ENCODE measurements around the gene C2CD5.

The C2CD5 gene

DNA sequence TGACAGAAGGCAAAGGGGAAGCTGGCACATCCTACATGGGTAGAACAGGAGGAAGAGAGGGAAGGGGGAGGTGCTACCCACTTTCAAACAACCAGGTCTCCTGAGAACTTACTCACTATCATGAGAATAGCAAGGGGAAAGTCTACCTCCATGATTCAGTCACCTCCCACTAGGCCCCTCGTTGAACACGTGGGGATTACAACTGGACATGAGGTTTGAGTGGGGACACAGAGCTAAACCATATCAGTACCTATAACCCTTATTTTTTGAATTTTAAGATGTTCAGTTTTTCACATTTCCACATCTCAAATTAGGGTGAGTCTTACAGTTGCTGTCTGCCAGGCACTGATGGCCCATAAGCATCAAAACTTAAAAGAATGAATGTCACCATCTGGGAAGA lies 129.6 kb downstream of the C2CD5 start:
- Histone ChIP-seq H3K27ac (ENCODE audit: low read depth, low read length) (no peak overlapping the region), H3K27me3 (ENCODE audit: low read length) (no peaks in the 10 kb centered on the region), H4K20me1 (ENCODE audit: low read depth, low read length) (no peaks in the 10 kb centered on the region), H3K9me2 (replicated peaks; ENCODE audit: insufficient read depth, low read length) (no peaks in the 10 kb centered on the region), H3K4me3 (ENCODE audit: insufficient read depth, low read length, poor library complexity, severe bottlenecking) (no peak overlapping the region), H2AFZ (ENCODE audit: low read depth, low read length, severe bottlenecking) (no peak overlapping the region), H3K9me3 (ENCODE audit: insufficient read depth, low read length) (no peaks in the 10 kb centered on the region), H3K9ac (ENCODE audit: low read length) (no peak overlapping the region), H3K4me2 (ENCODE audit: low read depth, low read length, poor library complexity, severe bottlenecking) (no peak overlapping the region), H3K79me2 (ENCODE audit: insufficient read depth, low read length) (no peaks in the 10 kb centered on the region), H3F3A (ENCODE audit: insufficient read depth) (no peaks in the 10 kb centered on the region), H3K36me3 (ENCODE audit: low read length) (no peaks in the 10 kb centered on the region)
- TF ChIP-seq, protein P1, sequence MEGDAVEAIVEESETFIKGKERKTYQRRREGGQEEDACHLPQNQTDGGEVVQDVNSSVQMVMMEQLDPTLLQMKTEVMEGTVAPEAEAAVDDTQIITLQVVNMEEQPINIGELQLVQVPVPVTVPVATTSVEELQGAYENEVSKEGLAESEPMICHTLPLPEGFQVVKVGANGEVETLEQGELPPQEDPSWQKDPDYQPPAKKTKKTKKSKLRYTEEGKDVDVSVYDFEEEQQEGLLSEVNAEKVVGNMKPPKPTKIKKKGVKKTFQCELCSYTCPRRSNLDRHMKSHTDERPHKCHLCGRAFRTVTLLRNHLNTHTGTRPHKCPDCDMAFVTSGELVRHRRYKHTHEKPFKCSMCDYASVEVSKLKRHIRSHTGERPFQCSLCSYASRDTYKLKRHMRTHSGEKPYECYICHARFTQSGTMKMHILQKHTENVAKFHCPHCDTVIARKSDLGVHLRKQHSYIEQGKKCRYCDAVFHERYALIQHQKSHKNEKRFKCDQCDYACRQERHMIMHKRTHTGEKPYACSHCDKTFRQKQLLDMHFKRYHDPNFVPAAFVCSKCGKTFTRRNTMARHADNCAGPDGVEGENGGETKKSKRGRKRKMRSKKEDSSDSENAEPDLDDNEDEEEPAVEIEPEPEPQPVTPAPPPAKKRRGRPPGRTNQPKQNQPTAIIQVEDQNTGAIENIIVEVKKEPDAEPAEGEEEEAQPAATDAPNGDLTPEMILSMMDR (IDR thresholded peaks at IDR 0.05; ENCODE audit: insufficient read depth, low read length, poor library complexity, severe bottlenecking) = no peak
- no peak for TF ChIP-seq EZH2phosphoT487 (conservative IDR thresholded peaks at IDR 0.05; ENCODE audit: low read length)

DNA sequence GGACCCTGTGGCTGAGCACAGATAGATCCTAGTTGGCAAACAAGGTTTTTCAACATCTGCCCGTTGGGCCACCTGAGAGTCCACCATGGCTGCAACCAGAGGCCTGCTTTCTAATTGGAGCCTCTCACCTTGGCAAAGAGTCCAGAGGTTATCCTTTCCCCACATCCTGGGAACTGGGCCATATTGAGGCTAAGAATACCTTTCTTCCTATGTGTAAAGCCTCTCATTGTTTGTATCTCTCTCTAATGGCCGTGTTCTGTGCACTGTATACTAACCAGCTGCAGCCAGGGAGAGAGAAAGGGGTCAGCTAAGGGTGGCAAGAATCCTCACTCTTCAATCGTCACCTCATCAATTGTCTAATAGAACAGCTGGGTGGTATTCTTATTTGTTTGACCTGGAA lies 130.8 kb downstream of the C2CD5 start:
- no peak overlapping the region for H3K27ac ChIP-seq (ENCODE audit: low read depth, low read length)
- no peak overlapping the region for H3K9ac ChIP-seq (ENCODE audit: low read length)
- TF ChIP-seq EZH2phosphoT487 (conservative IDR thresholded peaks at IDR 0.05; ENCODE audit: low read length) = no peak
- TF ChIP-seq, protein P1 (IDR thresholded peaks at IDR 0.05; ENCODE audit: insufficient read depth, low read length, poor library complexity, severe bottlenecking) = no peak
- H3K4me2 ChIP-seq (ENCODE audit: low read depth, low read length, poor library complexity, severe bottlenecking) = no peak overlapping the region
- no peaks in the 10 kb centered on the region for H3F3A ChIP-seq (ENCODE audit: insufficient read depth)
- H3K9me3 ChIP-seq (ENCODE audit: insufficient read depth, low read length) = no peaks in the 10 kb centered on the region
- no peaks in the 10 kb centered on the region for H3K9me2 ChIP-seq (replicated peaks; ENCODE audit: insufficient read depth, low read length)
- no peak overlapping the region for H3K4me3 ChIP-seq (ENCODE audit: insufficient read depth, low read length, poor library complexity, severe bottlenecking)
- H4K20me1 ChIP-seq (ENCODE audit: low read depth, low read length) = no peaks in the 10 kb centered on the region
- no peaks in the 10 kb centered on the region for H3K79me2 ChIP-seq (ENCODE audit: insufficient read depth, low read length)
- H3K27me3 ChIP-seq (ENCODE audit: low read length) = no peaks in the 10 kb centered on the region
- H2AFZ ChIP-seq (ENCODE audit: low read depth, low read length, severe bottlenecking) = no peak overlapping the region
- no peaks in the 10 kb centered on the region for H3K36me3 ChIP-seq (ENCODE audit: low read length)

DNA sequence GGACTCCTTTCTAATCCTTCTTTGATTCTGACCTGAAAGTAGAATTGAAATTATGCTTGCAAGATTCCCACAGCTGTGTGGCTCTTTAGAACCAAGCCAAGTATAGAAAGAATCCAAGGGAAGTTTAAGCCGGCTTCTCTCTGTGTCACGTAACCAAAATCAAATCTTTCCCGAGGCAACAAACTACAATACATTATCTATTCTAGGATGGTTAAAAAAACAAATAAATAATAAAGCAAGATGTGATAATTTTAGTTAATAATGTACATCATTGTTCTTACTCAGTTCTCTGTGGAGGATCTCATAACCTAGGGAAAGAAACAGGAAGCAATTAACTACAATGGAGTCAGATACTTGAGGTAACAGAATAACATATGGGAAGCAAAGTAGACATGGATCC lies 131.8 kb downstream of the C2CD5 start:
- Histone ChIP-seq H3K9ac (ENCODE audit: low read length) (no peak overlapping the region), H3K79me2 (ENCODE audit: insufficient read depth, low read length) (no peaks in the 10 kb centered on the region), H2AFZ (ENCODE audit: low read depth, low read length, severe bottlenecking) (no peak overlapping the region), H3K4me2 (ENCODE audit: low read depth, low read length, poor library complexity, severe bottlenecking) (no peak overlapping the region), H3K27me3 (ENCODE audit: low read length) (no peaks in the 10 kb centered on the region), H3K9me3 (ENCODE audit: insufficient read depth, low read length) (no peaks in the 10 kb centered on the region), H3K27ac (ENCODE audit: low read depth, low read length) (no peak overlapping the region), H3F3A (ENCODE audit: insufficient read depth) (no peaks in the 10 kb centered on the region), H3K4me3 (ENCODE audit: insufficient read depth, low read length, poor library complexity, severe bottlenecking) (no peak overlapping the region), H4K20me1 (ENCODE audit: low read depth, low read length) (no peaks in the 10 kb centered on the region), H3K36me3 (ENCODE audit: low read length) (no peaks in the 10 kb centered on the region), H3K9me2 (replicated peaks; ENCODE audit: insufficient read depth, low read length) (no peaks in the 10 kb centered on the region)
- TF ChIP-seq, protein P1 (IDR thresholded peaks at IDR 0.05; ENCODE audit: insufficient read depth, low read length, poor library complexity, severe bottlenecking) = no peak
- no peak for TF ChIP-seq EZH2phosphoT487 (conservative IDR thresholded peaks at IDR 0.05; ENCODE audit: low read length)

Data from SU-DHL-6 (cell line).